Activated CD4-positive, CD25-positive, alpha-beta regulatory T cell treated with anti-CD3 and anti-CD28 coated beads, Interleukin-2, amount 50 U/mL, for 72 hours (primary cell): ENCODE results near the gene KIR3DL1.
"Not testable (repeated sequence)": the region's sequence is repeated elsewhere in the genome, so short reads cannot be mapped to it uniquely, and the experiment has no call there.

Source experiments
- DNase-seq: peaks from one replicate; pipeline ENCODE4 v3.0.0; 2021

The KIR3DL1 gene

DNA sequence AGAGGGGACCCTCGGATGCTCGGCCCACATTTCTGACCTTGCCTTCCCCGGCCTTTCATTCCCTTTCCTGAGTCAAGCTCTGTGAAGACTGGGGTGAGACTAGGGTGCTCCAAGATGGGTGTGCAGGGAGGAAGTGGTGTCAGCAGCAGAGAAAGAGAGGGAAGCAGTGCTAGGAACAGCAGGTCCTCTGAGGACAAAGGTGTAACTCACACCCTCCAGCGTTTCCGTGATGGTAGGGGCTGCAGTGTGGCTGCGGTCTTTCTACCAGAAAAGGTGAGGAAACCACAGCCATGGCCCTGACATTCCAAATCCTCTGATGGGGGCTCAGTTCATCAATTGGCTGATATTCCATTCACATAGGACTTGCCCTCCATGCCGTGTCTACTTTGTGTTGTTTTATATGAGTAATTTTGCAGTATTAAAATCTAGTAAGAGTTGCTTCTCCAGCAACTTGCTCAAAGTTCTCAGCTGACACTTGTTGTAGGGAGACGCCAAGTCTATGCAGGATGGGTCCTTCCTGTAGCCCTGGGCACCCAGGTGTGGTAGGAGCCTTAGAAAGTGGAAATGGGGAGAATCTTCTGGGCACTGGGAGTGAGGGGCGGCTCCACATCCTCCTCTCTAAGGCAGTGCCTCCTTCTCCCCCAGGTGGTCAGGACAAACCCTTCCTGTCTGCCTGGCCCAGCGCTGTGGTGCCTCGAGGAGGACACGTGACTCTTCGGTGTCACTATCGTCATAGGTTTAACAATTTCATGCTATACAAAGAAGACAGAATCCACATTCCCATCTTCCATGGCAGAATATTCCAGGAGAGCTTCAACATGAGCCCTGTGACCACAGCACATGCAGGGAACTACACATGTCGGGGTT lies 1.6 kb downstream of the KIR3DL1 start:
- no peak for DNase-seq

DNA sequence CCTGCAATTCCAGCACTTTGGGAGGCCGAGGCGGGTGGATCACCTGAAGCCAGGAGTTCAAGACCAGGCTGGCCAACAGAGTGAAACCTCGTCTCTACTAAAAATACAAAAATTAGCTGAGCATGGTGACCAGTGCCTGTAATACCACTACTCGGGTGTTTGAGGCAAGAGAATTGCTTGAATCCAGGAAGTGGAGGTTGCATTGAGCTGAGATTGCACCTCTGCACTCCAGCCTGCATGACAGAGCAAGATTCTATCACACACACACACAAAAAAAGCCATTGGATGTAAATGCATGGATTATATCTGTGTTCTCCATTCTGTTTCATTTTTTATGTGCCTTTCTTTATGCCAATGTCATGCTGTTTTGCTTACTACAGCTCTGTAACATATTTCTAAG lies 8.1 kb downstream of the KIR3DL1 start:
- not testable (repeated sequence) for DNase-seq

DNA sequence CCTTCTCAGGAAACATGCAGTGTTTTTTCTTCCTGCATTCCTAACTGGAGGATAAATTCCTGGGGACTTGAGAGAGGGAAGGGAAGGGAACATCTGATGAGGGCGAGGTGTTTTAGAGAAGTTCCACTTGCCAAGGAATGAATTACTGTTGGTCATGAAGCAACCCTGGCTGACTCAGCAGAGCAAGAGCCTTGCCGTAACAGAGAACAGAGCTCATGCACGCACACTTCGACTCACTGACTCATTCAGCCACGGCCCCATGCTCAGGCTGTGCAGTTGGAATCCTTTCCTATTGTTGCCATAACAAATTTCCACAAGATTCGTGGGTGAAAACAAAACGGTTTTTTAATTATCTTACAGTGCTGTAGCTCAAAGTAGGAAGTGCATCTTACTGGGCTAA lies 9.1 kb downstream of the KIR3DL1 start:
- DNase-seq: not testable (repeated sequence)

DNA sequence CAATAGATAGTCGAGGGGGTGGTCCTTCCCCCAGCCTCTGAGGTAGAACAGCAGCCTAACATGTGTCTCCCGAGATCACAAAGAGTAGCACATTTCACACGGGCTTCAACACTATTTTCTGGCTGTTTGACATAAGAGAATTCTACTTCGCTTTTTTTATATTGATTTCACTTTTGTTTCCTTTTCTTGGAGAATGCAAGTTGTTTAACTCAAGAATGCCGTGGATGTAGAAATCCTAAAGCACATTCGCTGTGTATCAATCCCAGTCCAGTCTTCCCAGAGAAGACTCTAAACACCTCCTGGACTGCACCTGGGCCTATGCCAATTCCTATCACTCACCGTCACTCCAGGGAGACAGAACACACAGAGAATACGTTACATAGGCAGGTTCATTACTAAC lies 11.8 kb downstream of the KIR3DL1 start:
- DNase-seq: not testable (repeated sequence)

DNA sequence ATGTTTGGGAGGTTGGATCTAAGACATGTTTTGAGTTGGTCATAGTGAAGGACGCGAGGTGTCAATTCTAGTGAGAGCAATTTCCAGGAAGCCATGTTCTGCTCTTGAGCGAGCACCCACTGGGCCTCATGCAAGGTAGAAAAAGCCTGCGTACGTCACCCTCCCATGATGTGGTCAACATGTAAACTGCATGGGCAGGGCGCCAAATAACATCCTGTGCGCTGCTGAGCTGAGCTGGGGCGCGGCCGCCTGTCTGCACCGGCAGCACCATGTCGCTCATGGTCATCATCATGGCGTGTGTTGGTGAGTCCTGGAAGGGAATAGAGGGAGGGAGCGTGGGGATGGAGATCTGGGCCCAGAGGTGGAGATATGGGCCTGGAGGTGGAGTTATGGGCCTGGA lies 16.2 kb downstream of the KIR3DL1 start, which contains the start of gene KIR2DS4:
Gene KIR2DS4, plus strand, starts transcription at position 181 of the 400 bp plus-strand sequence.
- DNase-seq: not testable (repeated sequence)

DNA sequence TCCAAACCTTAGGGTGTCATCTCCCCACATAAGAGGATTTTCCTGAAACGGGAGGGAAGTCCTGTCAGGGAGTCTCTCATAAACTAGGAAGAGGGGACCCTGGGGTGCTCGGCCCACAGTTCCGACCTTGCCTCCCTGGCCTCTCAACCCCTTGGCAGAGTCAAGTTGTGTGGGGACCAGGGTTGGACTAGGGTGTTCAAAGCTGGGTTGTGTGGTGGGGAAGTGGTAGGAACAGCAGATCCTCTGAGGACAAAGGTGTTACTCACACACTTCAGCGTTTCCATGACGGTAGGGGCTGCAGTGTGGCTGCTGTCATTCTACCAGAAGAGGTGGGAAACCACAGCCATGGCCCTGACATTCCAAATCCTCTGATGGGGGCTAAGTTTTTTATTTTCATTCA lies 18.9 kb downstream of the KIR3DL1 start:
- not testable (repeated sequence) for DNase-seq

DNA sequence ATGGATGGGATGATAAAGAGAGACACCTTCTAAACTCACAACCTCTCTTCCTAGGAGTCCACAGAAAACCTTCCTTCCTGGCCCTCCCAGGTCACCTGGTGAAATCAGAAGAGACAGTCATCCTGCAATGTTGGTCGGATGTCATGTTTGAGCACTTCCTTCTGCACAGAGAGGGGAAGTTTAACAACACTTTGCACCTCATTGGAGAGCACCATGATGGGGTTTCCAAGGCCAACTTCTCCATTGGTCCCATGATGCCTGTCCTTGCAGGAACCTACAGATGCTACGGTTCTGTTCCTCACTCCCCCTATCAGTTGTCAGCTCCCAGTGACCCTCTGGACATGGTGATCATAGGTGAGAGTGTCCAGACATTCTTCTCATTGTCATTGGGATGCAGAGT lies 21.3 kb downstream of the KIR3DL1 start:
- DNase-seq: not testable (repeated sequence)

DNA sequence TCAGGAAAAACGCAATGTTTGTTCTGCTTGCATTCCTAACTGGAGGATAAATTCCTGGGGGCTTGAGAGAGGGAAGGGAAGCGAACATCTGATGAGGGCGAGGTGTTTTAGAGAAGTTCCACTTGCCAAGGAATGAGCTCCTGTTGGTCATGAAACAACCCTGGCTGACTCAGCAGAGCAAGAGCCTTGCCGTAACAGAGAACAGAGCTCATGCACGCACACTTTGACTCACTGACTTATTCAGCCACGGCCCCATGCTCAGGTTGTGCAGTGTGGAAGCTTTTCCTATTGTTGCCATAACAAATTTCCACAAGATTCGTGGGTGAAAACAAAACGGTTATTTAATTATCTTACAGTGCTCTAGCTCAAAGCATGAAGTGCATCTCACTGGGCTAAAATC lies 26.9 kb downstream of the KIR3DL1 start:
- DNase-seq: not testable (repeated sequence)

DNA sequence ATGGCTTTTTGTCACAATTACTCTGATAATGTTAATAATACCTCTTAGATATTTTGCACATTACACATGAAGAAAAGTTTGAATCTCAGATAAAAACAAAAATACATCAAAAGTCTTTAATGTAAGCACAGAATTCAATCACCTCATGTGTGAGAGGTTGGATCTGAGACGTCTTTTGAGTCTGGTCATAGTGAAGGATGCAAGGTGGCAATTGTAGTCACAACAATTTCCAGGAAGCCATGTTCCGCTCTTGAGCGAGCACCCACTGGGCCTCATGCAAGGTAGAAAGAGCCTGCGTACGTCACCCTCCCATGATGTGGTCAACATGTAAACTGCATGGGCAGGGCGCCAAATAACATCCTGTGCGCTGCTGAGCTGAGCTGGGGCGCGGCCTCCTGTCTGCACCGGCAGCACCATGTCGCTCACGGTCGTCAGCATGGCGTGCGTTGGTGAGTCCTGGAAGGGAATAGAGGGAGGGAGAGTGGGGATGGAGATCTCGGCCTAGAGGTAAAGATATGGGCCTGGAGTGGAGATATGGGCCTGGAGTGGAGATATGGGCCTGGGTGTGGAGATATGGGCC lies 33.9 kb downstream of the KIR3DL1 start, which contains the start of gene KIR3DL2:
Gene KIR3DL2, plus strand, starts transcription at position 383 of the 580 bp plus-strand sequence. Its CDS starts 33 bp downstream, at position 416.
- not testable (repeated sequence) for DNase-seq

DNA sequence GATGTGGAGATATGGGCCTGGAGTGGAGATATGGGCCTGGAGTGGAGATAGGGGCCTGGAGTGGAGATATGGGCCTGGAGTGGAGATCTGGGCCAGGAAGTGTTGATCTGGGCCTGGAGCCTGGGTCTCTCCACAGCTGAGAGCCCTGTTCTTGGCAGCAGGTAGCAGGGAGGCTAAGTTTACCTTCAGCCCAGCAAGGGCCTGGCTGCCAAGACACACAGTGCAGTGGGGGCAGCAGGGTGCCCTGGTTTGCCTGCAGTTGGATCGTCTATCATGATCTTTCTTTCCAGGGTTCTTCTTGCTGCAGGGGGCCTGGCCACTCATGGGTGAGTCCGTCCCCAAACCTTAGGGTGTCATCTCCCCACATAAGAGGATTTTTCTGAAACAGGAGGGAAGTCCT lies 34.7 kb downstream of the KIR3DL1 start:
- DNase-seq: no peak

DNA sequence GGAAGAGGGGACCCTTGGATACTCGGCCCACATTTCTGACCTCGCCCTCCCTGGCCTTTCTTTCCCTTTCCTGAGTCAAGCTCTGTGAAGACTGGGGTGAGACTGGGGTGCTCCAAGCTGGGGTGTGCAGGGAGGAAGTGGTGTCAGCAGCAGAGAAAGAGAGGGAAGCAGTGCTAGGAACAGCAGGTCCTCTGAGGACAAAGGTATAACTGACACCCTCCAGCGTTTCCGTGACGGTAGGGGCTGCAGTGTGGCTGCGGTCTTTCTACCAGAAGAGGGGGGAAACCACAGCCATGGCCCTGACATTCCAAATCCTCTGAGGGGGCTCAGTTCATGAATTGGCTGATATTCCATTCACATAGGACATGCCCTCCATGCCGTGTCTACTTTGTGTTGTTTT lies 35.1 kb downstream of the KIR3DL1 start:
- DNase-seq: no peak

DNA sequence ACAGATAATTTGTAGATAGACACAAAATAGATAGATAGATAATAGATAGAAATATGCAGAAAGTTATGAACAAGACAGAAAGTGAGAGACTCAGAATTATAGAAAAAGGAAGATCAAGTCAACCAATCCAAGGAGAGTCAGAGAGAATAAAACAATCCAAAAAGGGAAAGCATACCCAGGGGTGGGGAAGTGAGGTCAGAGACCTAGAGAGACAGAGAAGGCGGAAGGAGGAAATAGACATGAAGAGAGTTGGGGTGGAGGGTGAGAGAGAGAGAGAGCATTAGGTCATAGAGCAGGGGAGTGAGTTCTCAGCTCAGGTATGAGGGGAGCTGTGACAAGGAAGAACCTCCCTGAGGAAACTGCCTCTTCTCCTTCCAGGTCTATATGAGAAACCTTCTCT lies 39.0 kb downstream of the KIR3DL1 start:
- DNase-seq: not testable (repeated sequence)

DNA sequence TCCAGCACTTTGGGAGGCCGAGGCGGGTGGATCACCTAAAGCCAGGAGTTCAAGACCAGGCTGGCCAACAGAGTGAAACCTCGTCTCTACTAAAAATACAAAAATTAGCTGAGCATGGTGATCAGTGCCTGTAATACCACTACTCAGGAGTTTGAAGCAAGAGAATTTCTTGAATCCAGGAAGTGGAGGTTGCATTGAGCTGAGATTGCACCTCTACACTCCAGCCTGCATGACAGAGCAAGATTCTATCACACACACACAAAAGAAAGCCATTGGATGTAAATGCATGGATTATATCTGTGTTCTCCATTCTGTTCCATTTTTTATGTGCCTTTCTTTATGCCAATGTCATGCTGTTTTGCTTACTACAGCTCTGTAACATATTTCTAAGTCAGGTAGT lies 42.2 kb downstream of the KIR3DL1 start:
- not testable (repeated sequence) for DNase-seq

DNA sequence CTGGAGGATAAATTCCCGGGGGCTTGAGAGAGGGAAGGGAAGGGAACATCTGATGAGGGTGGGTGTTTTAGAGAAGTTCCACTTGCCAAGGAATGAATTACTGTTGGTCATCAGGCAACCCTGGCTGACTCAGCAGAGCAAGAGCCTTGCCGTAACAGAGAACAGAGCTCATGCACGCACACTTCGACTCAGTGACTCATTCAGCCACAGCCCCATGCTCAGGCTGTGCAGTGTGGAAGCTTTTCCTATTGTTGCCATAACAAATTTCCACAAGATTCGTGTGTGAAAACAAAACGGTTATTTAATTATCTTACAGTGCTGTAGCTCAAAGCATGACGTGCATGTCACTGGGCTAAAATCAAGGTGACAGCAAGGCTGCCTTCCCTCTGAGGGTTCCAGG lies 43.2 kb downstream of the KIR3DL1 start:
- not testable (repeated sequence) for DNase-seq

DNA sequence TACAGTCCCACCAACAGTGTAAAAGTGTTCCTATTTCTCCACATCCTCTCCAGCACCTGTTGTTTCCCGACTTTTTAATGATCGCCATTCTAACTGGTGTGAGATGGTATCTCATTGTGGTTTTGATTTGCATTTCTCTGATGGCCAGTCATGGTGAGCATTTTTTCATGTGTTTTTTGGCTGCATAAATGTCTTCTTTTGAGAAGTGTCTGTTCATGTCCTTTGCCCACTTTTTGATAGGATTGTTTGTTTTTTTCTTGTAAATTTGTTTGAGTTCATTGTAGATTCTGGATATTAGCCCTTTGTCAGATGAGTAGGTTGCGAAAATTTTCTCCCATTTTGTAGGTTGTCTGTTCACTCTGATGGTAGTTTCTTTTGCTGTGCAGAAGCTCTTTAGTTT lies 47.2 kb downstream of the KIR3DL1 start:
- not testable (repeated sequence) for DNase-seq

DNA sequence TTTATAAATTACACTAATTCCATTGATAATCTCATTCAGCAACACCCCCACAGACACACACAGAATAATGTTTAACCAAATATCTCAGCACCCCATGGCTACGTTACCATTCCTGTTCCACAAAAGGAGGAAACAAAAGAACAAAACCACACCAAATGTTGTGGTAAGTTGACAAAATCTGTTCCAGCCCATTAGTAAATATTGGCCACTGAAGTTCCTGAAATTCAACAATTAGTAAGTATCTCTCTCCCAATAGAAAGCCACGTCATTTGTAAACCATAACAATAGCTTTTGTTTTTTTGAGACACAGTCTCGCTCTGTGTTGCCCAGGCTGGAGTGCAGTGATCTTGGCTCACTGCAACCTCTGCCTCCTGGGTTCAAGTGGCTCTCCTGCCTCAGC lies 55.4 kb downstream of the KIR3DL1 start:
- no peak for DNase-seq

DNA sequence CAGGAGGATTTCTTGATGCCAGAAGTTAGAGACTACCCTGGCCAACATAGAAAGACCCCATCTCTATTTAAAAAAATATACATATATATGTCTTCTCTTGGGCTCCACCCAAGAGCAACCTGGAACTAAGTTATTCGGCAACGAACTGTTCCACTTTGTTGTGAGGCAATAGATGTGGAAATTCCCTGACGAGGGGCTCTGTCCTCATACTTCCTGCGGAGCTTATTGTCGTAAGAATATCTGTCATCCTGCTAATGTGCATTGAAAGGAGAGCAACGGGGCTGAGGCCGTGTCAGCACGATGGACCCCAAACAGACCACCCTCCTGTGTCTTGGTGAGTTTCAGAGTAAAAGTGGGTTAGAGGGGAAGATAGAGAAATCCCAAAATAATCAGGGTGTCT lies 57.7 kb downstream of the KIR3DL1 start, which contains the start of gene FCAR:
Gene FCAR, plus strand, starts transcription at position 246 of the 400 bp plus-strand sequence. Its CDS starts 55 bp downstream, at position 301.
- no peak for DNase-seq

DNA sequence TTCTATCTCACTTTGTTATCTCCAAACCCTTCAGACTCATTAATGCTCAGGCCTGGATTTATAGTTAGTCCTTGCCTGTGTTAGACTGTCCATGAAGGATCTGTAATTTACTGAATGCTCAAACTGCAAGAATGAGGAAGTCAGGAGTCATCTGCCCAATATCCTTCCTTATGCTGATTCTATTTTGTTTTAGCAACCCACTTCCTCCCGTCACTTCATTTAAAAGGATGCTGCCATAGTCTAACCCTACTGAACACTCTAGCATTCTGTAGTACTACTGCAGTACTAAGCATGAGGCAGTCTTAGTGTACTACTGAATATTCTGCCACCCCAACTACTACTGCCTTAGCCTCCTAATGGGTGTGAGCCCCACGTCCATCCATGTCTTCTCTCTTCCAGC lies 59.2 kb downstream of the KIR3DL1 start:
- DNase-seq: no peak

DNA sequence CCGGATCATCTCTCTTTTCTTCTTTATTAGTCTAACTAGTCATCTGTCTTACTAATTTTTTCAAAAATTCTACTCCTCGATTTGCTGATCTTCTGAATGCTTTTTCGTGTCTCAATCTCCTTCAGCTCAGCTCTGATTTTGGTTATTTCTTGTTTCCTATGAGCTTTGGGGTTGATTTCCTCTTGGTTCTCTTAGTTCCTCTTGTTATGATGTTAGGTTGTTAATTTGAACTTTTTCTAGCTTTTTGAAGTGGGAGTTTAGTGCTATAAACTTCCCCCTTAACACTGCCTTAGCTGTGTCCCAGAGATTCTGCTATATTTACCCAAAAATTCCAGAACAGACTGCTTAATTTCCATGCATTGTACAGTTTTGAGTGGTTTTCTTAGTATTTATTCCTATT lies 61.2 kb downstream of the KIR3DL1 start:
- DNase-seq: no peak
